GM18868 (cell line): ENCODE measurements around the gene ATP8B1.
"Not testable (repeated sequence)": the region's sequence is repeated elsewhere in the genome, so short reads cannot be mapped to it uniquely, and the experiment has no call there.

Experiments
- ATAC-seq: cut with Tn5 transposase; IDR thresholded peaks from one replicate; pipeline ENCODE4 v1.9.1; 2021; ENCODE audit warnings: mild to moderate bottlenecking, moderate library complexity; ENCODE audit not compliant: unreplicated experiment

The ATP8B1 gene

DNA sequence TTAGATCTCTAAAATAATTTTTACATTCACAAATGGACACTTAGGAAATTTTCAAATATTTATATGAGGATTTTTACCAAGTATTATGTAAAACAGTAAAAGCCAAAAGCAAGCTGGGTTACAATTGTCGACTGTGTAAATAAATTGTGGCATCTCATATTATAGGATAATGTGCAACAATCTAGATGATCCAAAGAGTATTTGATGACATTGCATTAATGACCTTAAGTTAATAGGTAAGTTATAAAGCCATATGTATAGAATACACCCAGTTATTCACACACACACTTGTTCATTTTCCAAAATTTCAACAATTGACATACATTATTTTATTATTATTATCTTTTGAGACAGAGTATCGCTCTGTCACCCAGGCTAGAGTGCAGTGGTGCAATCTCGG is 69.3 kb downstream of the ATP8B1 start:
- no peak for ATAC-seq

DNA sequence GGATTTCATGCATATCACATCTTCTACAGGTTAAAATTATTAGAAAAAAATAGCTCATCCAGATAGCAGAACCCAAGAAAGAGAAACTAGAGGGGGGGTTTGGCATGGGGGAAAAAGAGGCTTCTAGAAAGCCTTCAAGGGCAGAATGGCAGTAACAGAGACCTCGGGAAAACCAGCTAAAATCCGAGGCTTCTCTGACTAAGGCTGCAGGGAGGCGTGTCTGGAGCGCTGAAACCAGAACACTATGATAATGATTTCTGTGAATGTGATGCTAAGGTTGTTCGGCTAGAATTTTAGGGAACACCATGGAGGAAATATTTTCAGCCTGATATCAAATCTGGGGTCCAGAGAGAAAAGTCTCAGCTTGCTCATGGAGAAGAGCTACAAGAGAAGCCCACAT is 73.0 kb downstream of the ATP8B1 start:
- no peak for ATAC-seq

DNA sequence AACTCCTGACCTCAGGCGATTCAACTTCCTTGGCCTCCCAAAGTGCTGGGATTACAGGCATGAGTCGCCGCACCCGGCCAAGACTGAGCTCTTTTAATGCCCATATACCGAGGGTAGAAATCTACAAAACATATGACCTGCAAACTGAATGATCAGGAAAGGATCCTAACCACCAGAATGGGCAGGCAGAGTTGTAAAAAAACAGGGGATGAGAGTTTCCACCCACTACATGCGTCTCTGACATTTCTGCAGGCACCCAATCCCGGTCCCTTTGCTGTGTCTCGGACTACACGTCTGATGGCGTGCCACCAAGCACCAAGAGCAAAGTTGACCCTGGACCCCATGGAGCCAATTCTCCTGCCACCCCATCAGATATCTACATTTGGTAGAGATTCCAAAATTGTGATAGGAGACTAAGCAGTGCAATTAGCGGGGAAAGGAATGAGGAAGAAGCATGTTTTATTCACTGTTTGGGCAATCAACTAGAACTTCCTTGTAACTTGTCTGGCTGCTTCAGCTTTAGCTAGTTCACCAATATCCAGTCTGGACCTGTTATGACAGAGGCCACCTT is 74.1 kb downstream of the ATP8B1 start:
- no peak for ATAC-seq

DNA sequence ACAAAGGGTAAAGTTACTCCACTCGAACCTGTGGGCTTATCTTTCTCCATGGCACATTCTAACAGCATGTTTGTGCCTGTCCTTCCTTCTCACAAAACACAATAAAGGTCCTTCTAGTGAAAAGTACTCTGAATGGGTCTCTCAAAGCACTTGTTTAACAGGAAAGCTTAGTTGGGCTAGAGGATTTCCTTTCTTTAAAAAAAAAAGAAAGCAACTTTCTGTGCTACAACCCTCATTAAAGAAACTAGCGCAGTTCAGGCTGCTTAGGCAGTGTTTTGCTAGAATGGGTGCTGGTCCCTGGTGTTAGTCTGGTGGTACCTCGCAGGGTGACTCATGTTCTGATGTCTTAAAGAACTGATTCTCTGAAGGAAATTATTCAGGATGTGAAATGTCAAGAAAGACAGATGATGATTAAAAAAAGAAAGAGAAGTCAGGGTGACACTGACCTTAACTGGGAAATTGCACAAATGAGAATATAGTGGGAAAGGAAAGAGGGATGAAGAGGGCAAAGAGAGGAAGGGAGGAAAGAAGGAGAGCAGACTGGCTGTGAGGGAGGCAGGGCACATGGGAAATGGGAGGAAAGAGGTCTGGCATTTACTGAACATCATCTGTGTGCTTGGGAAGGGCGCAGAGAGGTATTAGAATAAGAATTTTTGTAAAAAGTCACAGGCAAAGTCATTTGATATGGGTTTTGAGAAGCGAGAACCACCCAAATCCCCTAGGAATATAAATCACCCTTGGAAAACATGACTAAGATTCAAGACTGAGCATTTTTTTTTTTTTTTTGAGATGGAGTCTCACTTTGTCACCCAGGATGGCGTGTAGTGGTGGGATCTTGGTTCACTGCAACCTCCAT is 74.9 kb downstream of the ATP8B1 start:
- no peak for ATAC-seq

DNA sequence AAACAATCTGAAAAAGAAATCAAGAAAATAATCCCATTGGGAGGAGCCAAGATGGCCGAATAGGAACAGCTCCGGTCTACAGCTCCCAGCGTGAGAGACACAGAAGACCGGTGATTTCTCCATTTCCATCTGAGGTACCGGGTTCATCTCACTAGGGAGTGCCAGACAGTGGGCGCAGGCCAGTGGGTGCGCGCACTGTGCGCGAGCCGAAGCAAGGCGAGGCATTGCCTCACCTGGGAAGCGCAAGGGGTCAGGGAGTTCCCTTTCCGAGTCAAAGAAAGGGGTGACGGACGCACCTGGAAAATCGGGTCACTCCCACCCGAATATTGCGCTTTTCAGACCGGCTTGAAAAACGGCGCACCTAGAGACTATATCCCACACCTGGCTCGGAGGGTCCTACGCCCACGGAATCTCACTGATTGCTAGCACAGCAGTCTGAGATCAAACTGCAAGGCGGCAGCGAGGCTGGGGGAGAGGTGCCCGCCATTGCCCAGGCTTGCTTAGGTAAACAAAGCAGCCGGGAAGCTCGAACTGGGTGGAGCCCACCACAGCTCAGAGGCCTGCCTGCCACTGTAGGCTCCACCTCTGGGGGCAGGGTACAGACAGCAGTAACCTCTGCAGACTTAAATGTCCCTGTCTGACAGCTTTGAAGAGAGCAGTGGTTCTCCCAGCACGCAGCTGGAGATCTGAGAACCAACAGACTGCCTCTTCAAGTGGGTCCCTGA is 83.7 kb downstream of the ATP8B1 start:
- not testable (repeated sequence) for ATAC-seq

DNA sequence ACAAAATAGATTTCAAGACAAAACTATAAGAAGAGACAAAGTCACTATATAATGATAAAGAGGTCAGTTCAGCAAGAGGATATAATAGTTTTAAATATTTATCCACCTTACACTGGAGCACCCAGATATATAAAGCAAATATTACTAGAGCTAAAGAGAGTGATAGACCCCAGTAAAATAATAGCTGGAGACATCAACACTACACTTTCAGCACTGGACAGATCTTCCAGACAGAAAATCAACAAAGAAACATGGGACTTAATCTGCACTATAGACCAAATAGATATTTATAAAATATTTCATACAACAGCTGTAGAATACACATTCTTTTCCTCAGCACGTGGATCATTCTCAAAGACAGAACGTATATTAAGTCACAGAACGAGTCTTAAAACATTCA is 86.6 kb downstream of the ATP8B1 start:
- no peak for ATAC-seq

DNA sequence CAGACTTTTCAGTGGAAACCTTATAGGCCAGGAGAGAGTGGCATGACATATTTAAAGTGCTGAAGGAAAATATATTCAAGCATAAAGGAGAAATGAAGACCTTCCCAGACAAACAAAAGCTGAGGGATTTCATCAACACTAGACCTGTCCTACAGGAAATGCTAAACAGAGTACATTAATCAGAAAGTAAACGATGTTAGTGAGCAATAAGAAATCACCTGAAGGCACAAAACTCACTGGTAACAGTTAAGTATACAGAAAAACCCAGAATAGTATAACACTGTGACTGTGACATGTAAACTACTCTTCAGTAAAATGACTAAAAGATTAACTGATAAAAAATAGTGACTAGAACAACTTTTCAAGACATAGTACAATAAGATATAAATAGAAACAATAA is 87.4 kb downstream of the ATP8B1 start:
- ATAC-seq: no peak

DNA sequence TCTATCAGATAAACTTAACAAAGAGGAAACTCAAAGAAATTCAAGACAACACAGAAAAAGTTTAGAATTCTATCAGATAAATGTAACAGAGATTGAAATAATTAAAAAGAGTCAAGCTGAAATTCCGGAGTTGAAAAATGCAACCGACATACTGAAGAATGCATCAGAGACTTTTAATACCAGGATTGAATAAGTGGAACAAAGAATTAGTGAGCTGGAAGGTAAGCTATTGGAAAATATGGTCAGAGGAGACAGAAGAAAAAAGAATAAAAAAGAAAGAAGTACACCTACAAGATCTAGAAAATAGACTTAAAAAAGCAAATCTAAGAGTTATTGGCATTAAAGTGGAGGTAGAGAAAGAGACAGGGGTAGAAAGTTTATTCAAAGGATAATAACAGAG is 88.0 kb downstream of the ATP8B1 start:
- ATAC-seq: no peak

DNA sequence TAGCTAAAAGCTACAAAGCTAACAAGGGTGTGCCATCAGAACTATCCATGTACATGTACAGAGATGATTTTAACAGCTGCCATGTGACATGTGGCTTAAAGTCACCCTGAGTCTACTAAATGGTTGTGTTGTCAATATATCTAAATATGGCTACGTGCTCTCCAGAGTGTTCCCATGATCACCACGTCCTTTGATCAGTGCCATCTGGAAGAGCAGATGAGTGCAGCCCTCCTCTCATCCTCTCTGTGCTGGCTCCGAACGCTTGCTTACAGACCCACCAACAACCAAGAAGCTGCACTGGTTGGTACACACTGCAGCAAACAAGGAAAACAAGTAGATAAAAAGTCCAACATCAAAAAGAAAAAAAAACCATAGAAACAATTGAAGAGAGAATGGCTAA is 92.9 kb downstream of the ATP8B1 start:
- ATAC-seq: no peak

DNA sequence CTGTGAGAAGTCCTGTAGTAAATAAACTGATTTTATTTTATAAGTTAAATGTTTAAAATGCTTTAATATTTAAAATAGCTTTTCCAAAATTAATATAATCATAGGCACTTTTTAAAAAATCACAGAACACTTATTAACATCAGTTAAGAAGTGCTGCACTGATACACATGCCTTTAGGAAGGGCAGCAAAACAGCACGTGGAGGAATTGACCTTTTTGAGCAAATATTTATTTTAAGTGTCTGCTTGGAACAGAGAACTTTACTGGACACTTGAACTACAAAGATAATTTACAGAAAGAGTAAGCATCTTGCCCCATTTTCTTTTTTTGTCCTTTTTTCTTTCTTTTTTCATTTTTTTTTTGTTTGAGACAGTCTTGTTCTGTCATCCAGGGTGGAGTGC is 93.8 kb downstream of the ATP8B1 start:
- ATAC-seq: no peak

DNA sequence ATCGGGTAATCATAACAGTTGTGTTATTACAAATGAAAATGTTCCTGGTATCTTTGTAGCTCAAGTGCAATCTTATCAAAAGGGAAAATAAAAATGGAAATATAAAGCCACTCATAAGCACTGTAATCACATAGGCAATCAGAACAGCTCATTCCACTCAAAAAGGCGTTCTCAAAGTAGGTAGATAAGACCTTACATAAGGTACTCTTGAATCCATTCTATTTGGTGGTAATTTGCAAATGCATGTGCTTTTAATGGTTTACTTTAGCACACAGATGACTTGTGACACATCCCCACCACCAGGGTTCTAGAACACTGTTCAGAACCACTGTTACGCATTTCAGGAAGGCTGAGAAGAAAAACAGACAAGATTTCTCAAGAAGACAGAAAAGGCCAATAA is 94.8 kb downstream of the ATP8B1 start:
- no peak for ATAC-seq

DNA sequence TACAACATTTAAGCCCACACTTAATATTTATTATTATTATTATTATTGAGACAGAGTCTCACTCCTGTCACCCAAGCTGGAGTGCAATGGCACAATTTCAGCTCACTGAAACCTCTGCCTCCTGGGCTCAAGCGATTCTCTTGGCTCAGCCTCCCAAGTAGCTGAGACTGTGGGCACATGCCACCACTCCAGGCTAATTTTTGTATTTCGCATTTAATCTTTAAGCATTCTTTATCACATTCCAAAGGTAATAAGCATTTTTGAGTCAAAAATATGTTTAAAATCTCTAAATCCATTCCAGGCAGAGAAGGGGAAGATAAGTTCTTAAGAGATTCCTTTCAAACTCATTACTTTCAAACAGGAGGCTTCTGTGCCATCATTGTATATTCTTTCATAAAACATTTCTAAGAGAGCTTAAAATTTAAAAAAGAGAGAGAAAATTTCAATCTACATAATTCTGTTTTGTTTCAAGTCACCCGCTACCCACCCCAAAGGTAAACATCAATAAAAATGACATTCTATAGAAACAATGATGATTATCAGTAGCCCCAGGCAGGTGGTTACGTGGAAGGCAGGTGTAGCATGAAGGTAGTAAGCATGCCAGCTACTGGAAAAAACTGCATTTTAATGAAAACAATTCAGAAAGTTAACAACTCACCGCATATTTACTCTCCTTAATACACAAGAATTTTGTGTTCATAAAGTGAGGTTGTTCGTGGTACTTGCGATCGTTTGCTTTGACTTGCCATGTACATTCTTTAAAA is 97.1 kb downstream of the ATP8B1 start:
- ATAC-seq: no peak

DNA sequence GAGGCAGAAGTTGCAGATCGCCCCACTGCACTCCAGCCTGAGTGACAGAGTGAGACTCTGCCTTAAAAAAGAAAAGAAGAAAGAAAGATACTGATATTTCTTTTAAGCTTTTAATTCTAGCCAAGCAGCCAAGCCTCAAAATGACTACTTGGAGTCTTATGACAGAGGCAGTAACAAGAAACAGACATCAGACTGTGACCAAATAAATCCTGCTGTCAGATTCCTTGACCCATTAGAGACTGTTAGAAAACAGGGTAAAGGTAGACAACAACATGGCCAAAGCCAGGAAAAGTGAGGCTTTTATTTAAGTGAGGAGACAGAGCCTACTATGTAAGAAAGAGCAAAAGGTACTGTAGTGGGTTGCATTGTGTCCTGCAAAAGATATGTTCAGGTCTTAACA is 98.1 kb downstream of the ATP8B1 start:
- no peak for ATAC-seq

DNA sequence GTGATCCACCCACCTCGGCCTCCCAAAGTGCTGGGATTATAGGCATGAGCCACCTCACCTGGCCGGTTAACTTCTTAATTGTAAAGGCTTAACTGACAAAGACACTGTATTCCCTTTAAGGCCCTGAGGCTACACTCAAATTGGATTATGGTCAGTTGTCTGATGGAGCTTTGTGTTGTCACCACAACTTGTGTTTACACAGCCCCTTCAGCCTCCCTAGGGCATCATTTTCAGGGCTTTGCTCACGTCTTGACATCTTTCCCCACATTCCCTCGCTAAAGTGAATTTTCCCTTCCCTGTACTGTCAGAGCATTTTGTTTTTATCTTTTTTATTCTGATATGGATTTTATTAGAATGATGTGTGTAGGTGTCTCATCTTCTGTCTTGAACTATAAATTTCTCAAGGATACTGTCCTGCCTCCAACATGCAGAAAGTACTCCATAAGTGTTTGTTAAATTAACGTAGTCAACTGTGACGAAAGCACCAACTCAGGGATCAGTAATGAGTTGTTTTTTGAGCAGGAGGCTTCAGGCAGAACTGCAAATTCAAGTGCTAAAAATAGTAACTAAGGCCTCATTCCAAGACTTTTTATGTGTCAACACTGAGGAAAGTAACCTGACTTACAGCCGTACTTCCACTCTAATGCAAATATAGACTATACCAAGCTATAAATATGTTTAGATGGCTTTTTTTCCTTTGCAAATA is 104.4 kb downstream of the ATP8B1 start:
- no peak for ATAC-seq

DNA sequence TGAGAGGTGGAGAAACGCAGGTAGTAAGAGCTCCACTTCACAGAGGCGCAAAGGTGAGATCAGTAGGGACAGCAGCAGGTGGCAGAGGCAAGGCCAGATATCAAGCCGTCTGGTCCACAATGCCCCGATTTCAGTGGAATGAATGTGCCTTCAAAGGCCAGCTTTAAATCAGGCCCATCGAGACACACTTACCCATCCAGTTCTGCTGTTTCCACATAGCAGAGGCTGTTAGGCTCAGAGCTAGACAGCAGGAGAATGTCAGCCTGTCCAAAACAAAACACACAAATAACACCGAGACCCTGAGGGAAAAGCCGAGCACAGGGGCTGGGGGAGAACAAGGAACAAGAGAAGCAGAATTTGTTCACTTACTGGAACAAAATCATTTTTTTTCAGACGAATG is 105.7 kb downstream of the ATP8B1 start:
- ATAC-seq: no peak

DNA sequence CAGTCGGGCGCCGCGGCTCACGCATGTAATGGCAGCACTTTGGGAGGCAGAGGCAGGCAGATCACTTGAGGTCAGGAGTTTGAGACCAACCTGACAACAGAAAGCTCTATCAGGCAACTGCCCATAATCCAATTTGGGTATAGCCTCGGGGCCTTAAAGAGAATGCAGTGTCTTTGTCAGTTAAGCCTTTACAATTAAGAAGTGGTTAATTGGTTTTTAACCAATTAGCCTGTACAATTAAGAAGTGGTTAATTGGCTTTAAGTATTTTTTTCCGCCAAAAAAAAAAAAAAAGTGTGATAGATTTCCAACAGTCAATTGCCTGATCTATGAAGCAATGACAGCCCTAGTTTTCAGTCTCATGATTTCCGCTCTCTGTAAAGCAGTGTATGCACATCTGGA is 106.8 kb downstream of the ATP8B1 start:
- no peak for ATAC-seq

DNA sequence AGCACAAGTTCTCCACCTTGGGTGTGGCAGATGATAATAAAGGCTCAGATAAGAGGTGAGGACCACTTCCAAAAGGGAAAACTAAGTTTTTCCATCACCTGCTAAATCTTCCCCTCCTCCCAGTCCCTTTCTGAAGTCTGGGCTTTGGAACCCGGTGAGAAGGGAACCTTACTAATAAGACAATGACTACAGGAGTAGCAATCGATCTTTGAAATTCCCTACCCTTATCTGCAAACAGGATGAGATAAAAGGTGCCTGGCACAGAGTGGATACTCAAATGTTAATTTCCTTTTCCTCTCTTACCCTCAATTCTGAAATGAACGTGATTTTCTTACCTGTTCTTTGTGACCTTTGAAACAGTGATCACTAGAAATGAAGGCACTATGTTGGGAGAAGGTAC is 111.8 kb downstream of the ATP8B1 start:
- ATAC-seq: no peak

DNA sequence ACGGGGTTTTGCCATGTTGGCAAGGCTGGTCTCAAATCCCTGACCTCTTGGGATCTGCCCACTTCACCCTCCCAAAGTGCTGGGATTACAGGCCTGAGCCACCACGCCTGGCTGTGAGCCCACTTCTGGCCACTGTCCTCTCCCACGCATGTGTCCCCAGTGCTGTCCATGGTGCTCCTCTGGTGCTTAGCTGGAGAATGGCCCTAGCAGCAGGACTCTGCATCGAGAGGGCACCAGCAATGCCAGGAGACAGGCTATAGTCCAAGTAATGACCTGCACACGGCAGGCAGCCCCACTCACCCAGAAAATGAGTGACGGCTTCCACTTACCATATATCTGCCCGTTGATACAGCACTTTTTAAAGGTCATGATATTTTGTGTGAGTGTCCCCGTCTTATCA is 115.1 kb downstream of the ATP8B1 start:
- no peak for ATAC-seq

DNA sequence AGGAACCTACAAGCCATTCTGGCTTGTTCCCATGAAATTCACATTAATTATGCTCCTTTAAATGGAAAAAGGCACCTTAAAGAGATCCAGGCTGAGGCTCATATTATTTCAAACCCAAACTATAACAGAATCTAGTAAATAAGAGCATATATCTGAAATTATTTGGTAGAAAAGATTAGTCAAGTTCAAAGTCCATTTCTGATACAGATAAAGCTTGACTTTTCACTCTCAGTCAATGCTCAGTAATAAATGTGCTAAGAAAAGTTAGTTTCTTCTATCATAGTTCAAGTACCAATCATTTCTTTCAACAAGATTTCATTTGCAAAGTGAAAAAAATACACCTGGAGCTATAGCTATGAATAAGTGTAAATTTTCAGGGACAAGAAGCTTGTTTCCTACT is 119.6 kb downstream of the ATP8B1 start:
- ATAC-seq: no peak

DNA sequence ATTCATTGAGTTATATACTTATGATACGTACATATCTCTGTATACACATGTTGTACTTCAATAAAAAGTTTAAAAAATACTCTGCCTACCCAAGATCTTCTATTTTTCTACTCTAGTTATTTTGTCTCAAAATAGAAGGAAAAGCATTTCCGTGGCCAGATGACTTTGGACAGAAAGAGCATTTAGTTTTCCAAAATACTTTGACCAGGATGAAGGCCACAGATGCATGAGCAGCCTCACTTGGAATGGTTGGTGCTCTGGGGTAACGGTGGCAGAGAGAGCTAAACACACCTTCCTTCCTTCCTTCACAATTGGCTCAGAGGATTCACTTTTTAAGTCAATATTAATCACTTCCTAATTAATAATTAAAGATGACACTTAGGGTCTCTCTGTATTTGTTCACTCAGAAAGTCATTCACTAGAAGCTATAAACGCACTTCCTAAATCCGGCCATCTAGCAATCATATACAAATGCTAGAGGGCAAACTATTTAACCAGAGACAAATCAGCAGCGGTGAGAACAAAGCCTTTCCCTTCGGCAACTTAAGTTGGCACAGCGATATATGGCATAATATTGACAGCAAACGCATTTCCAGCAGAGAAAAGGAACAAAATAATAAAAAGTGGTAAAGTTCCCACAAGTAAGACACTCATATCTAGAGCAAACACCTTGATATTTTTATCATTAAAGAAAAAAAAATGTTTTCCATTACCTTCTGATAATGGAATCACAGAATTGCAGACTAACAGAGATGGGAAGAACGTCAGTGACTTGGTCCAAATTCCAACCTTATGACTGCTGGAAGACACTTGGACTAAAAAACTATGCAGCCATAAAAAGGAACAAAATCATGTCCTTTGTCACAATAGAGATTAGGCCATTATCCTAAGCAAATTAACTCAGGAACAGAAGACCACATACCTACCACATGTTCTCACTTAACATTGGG is 125.6 kb downstream of the ATP8B1 start:
- no peak for ATAC-seq
